OCI-LY7 (cell line): ENCODE data around the gene FAM3D. TPM values are rescaled to one million over a fixed set of nuclear protein-coding genes. Genes with fewer than 3 reads are reported as not detected.

Experiments
- BruUV-seq: library from RNA; stranded (reverse); fragments of 400-500 nt; replicated peaks from 2 replicates; lab custom pipeline; 2021; lab: Mats Ljungman, UMichigan
- CTCF ChIA-PET: fragments of 300-600 bp; sonication (Branson Sonifier 250); formaldehyde crosslinking; loops from one replicate; lab custom pipeline; 2022; ENCODE audit warnings: antibody characterized with exemption; ENCODE audit not compliant: unreplicated experiment; lab: Charles Lee
- POLR2A ChIA-PET: fragments of 300-600 bp; sonication (Branson Sonifier 250); formaldehyde crosslinking; loops from one replicate; lab custom pipeline; 2022; ENCODE audit warnings: antibody characterized with exemption; lab: Charles Lee
- DNase-seq: peaks from one replicate; pipeline ENCODE4 v3.0.0-alpha.2; 2015; ENCODE audit warnings: low spot score
- H2AFZ ChIP-seq: fragments of 200-600 bp; sonication (generic), shearing (Covaris generic); 2 replicates; pipeline ENCODE4 v1.6.1; 2014; ENCODE audit warnings: mild to moderate bottlenecking, antibody characterized with exemption, low read length, moderate library complexity
- H3K27ac ChIP-seq: fragments of 200-600 bp; sonication (generic); 2 replicates; pipeline ENCODE4 v1.5.1; 2014; ENCODE audit warnings: mixed run types, low read depth, mild to moderate bottlenecking, moderate library complexity, low read length, inconsistent platforms; ENCODE audit not compliant: poor library complexity, severe bottlenecking
- H3K36me3 ChIP-seq: fragments of 200-600 bp; sonication (generic); 2 replicates; pipeline ENCODE4 v1.6.1; 2014; ENCODE audit warnings: mild to moderate bottlenecking, antibody characterized with exemption, low read length, moderate library complexity, mixed read lengths; ENCODE audit not compliant: insufficient read depth
- H3K4me1 ChIP-seq: fragments of 200-600 bp; sonication (generic); 2 replicates; pipeline ENCODE4 v1.5.1; 2014; ENCODE audit warnings: mild to moderate bottlenecking, low read length; ENCODE audit not compliant: insufficient read depth, poor library complexity, severe bottlenecking
- H3K4me2 ChIP-seq: fragments of 200-600 bp; sonication (generic); 2 replicates; pipeline ENCODE4 v1.6.1; 2014; ENCODE audit warnings: mild to moderate bottlenecking, low read length
- H3K4me3 ChIP-seq: fragments of 200-600 bp; sonication (generic); 2 replicates; pipeline ENCODE4 v1.5.1; 2014; ENCODE audit warnings: mild to moderate bottlenecking, low read depth, low read length; ENCODE audit not compliant: poor library complexity, severe bottlenecking
- H3K79me2 ChIP-seq: fragments of 200-600 bp; sonication (generic); 2 replicates; pipeline ENCODE4 v1.6.1; 2016; ENCODE audit warnings: low read depth, mild to moderate bottlenecking, low read length, moderate library complexity, mixed read lengths; ENCODE audit not compliant: insufficient read depth
- H3K9me2 ChIP-seq: fragments of 200-600 bp; sonication (generic); 2 replicates; pipeline ENCODE4 v1.6.1; 2016; ENCODE audit warnings: mild to moderate bottlenecking, low read length, mixed read lengths; ENCODE audit not compliant: insufficient read depth
- H3K9me3 ChIP-seq: fragments of 200-600 bp; sonication (generic); 2 replicates; pipeline ENCODE4 v1.6.1; 2014; ENCODE audit warnings: mild to moderate bottlenecking, mixed run types, low read length, mixed read lengths
- H4K20me1 ChIP-seq: fragments of 200-600 bp; sonication (generic); 2 replicates; pipeline ENCODE4 v1.6.1; 2014; ENCODE audit warnings: mild to moderate bottlenecking, antibody characterized with exemption, low read length, moderate library complexity, mixed read lengths; ENCODE audit not compliant: insufficient read depth
- CTCF ChIP-seq: fragments of 200-600 bp; sonication (generic); conservative IDR thresholded peaks from 2 replicates; pipeline ENCODE4 v1.5.1; 2014; ENCODE audit warnings: mild to moderate bottlenecking, antibody characterized with exemption, low read length, moderate library complexity, mixed read lengths
- EZH2phosphoT487 ChIP-seq: fragments of 200-600 bp; sonication (generic); IDR thresholded peaks from 2 replicates; pipeline ENCODE4 v1.6.1; 2018; ENCODE audit warnings: low read depth, borderline replicate concordance, mild to moderate bottlenecking, mixed run types, antibody characterized with exemption, low read length, moderate library complexity, mixed read lengths
- intact Hi-C: fragments of 100-400 bp; cut with micrococcal nuclease; formaldehyde crosslinking; loops from one replicate; pipeline ENCODE4 v1.10.0; 2022; ENCODE audit not compliant: unreplicated experiment
- total RNA-seq, 2 experiments: library from RNA; depleted of rRNA in 1 of 2; stranded (reverse); fragments of >200 nt in 1 of 2; shearing (Covaris generic) in 1 of 2; gene quantifications; 2 replicates each; pipeline ENCODE4 v1.2.3, GENCODE V29; 2014 to 2022

Gene FAM3D
- total RNA-seq, 2 experiments from 2014 or later: not detected

- no peaks in the 10 kb centered on the region for H3K9me3 ChIP-seq
- H3K4me1 ChIP-seq: no peaks in the 10 kb centered on the region
- intact Hi-C loops: no loop called here
- H3K27ac ChIP-seq: no peak overlapping the region
- no peaks in the 10 kb centered on the region for H3K9me2 ChIP-seq
- TF ChIP-seq EZH2phosphoT487 (no peak), CTCF (no peak)
- POLR2A ChIA-PET: no interaction called here
- BruUV-seq: no TSS peak
- H2AFZ ChIP-seq: no peak overlapping the region
- H4K20me1 ChIP-seq: no peaks in the 10 kb centered on the region
- no peaks in the 10 kb centered on the region for H3K36me3 ChIP-seq
- H3K4me2 ChIP-seq: no peak overlapping the region
- H3K79me2 ChIP-seq: no peaks in the 10 kb centered on the region
- no peak overlapping the region for H3K4me3 ChIP-seq
- CTCF ChIA-PET: no interaction called here
- no peak for DNase-seq
These were observed 19.0 kb downstream of the FAM3D start for GRCh38 chr3:58647381-58648141.

- H3K9me3 ChIP-seq: no peaks in the 10 kb centered on the region
- no peak overlapping the region for H3K4me3 ChIP-seq
- no peak overlapping the region for H2AFZ ChIP-seq
- no TSS peak for BruUV-seq
- no peaks in the 10 kb centered on the region for H3K9me2 ChIP-seq
- TF ChIP-seq CTCF: no peak
- no peak for TF ChIP-seq EZH2phosphoT487
- H3K4me1 ChIP-seq: no peaks in the 10 kb centered on the region
- no peaks in the 10 kb centered on the region for H3K36me3 ChIP-seq
- no peak overlapping the region for H3K4me2 ChIP-seq
- H3K27ac ChIP-seq: no peak overlapping the region
- intact Hi-C loops: no loop called here
- H4K20me1 ChIP-seq: no peaks in the 10 kb centered on the region
- POLR2A ChIA-PET: no interaction called here
- CTCF ChIA-PET: no interaction called here
- no peaks in the 10 kb centered on the region for H3K79me2 ChIP-seq
- no peak for DNase-seq
These were observed 20.1 kb downstream of the FAM3D start for GRCh38 chr3:58646503-58646902.

DNA sequence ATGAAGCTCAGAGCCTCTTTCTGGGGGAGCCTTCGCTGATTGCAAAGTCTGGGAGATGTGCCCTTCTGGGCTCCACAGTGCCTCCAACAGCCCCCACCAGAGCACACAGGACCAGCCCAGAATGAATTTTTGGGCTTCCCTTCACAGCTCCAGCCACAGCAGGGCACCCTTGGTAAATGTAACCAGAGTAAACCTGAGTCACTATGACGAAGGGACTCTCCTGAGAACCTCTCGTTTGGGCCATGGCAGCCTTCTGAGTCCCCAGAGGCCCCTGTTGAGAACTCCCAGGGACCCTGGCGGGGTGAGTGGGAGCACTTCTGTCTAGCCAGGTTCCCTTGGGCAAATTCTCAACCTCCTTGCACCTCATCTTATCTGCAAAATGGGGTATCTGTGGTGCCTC lies 20.8 kb downstream of the FAM3D start:
- ChIA-PET POLR2A (no interaction called here), CTCF (no interaction called here)
- H3K4me2 ChIP-seq: no peak overlapping the region
- no peaks in the 10 kb centered on the region for H3K9me2 ChIP-seq
- no peak overlapping the region for H3K4me3 ChIP-seq
- intact Hi-C loops: no loop called here
- no peak for DNase-seq
- no peak overlapping the region for H3K27ac ChIP-seq
- H2AFZ ChIP-seq: no peak overlapping the region
- H3K9me3 ChIP-seq: no peaks in the 10 kb centered on the region
- no peaks in the 10 kb centered on the region for H3K36me3 ChIP-seq
- no peaks in the 10 kb centered on the region for H3K79me2 ChIP-seq
- no peaks in the 10 kb centered on the region for H3K4me1 ChIP-seq
- no peak for TF ChIP-seq EZH2phosphoT487
- no peak for TF ChIP-seq CTCF
- no TSS peak for BruUV-seq
- no peaks in the 10 kb centered on the region for H4K20me1 ChIP-seq
